ENCODE measurements around the gene CELA1. TPM values are rescaled to one million over a fixed set of nuclear protein-coding genes. Genes with fewer than 3 reads are reported as not detected.

The CELA1 gene
- total and polyA plus RNA-seq, 2 of the 13 experiments (the other 11 are each of a cell fraction or from before 2014, with no cell fraction given), result not detected

GRCh38 chr12:51281202-51281924 is 65.1 kb downstream of the CELA1 start:
- intact Hi-C loops (cut with micrococcal nuclease; ENCODE audit: unreplicated experiment) (no loop called here), in situ Hi-C loops (cut with HindIII; ENCODE audit: extremely low pct_ligation_motif_present, low pct_unique_long_range_greater_than_20kb) (no loop called here)
- 38% methylated on average over 4 of the region's 4 CpGs for WGBS (ENCODE audit: low lambda C conversion rate)
- no peaks in the 10 kb centered on the region for H4K20me1 ChIP-seq (ENCODE audit: insufficient read depth, low read length)
- H3K27me3 ChIP-seq (ENCODE audit: control insufficient read depth in 1 of 2, insufficient read depth in 2 of 2, low read length in 2 of 2), result peaks cover 0 to 4% of the 10 kb centered on the region in 2 experiments; a peak in 1 of 5 replicates
- no peaks in the 10 kb centered on the region for H3K36me3 ChIP-seq (replicated peaks in 1 of 2; ENCODE audit: control insufficient read depth in 1 of 2, insufficient read depth in 2 of 2, low read length in 2 of 2)
- no peaks in the 10 kb centered on the region for H3K4me1 ChIP-seq (ENCODE audit: insufficient read depth, low read length)
- H3K4me3 ChIP-seq (replicated peaks in 1 of 3; ENCODE audit: insufficient read depth in 1 of 3, low read depth in 2 of 3, low read length in 3 of 3), result no peak overlapping the region
- ChIA-PET POLR2A (no interaction called here), CTCF (ENCODE audit: low intra/inter-chr PET ratio, low total read pairs) (no interaction called here)
- H3K9ac ChIP-seq (ENCODE audit: insufficient read depth, low read depth, low read length), result no peak overlapping the region
- no peaks in the 10 kb centered on the region for H3K79me2 ChIP-seq (ENCODE audit: insufficient read depth, low read length)
- FAIRE-seq, result no peak
- H3K9me3 ChIP-seq (ENCODE audit: low read length), result no peaks in the 10 kb centered on the region
- no peak overlapping the region for H3K27ac ChIP-seq (ENCODE audit: extremely low read length, insufficient read depth, low read length)
- BruUV-seq (replicated peaks), result no TSS peak
- no peak overlapping the region for H2AFZ ChIP-seq (ENCODE audit: low read length)
- H3K4me2 ChIP-seq (ENCODE audit: low read depth, low read length), result no peak overlapping the region
- ATAC-seq, result no peak
- no peak for DNase-seq (ENCODE audit: low spot score)
- no peak for TF ChIP-seq POLR2AphosphoS2 (IDR thresholded peaks at IDR 0.05; ENCODE audit: low read depth, low read length)
- TF ChIP-seq SKIL (CRISPR knock-in tag; IDR thresholded peaks at IDR 0.05; ENCODE audit: borderline replicate concordance), result no peak
- TF ChIP-seq RXRA (CRISPR knock-in tag; IDR thresholded peaks at IDR 0.05), result no peak
- TF ChIP-seq HNF4A (CRISPR knock-in tag; IDR thresholded peaks at IDR 0.05), result no peak
- TF ChIP-seq TBX2 (CRISPR knock-in tag; IDR thresholded peaks at IDR 0.05; ENCODE audit: borderline replicate concordance), result no peak
- no peak for TF ChIP-seq ZNF740 (CRISPR knock-in tag; IDR thresholded peaks at IDR 0.05)
- no peak for TF ChIP-seq RCOR2 (CRISPR knock-in tag; IDR thresholded peaks at IDR 0.05)
- TF ChIP-seq BCL3 (CRISPR knock-in tag; IDR thresholded peaks at IDR 0.05), result no peak
- no peak for TF ChIP-seq USF2 (IDR thresholded peaks at IDR 0.05; ENCODE audit: low read depth, low read length)
- TF ChIP-seq USF2 (CRISPR knock-in tag; IDR thresholded peaks at IDR 0.05; ENCODE audit: borderline replicate concordance), result no peak
- no peak for TF ChIP-seq REXO4 (CRISPR knock-in tag; IDR thresholded peaks at IDR 0.05; ENCODE audit: borderline replicate concordance)
- TF ChIP-seq PRDM15 (CRISPR knock-in tag; IDR thresholded peaks at IDR 0.05), result no peak
- TF ChIP-seq ZNF567 (CRISPR knock-in tag; IDR thresholded peaks at IDR 0.05; ENCODE audit: borderline replicate concordance), result no peak
- TF ChIP-seq ZNF136 (CRISPR knock-in tag; IDR thresholded peaks at IDR 0.05; ENCODE audit: low read depth), result no peak

Data from HepG2 (cell line).